Middle frontal gyrus (tissue), 1 donor: ENCODE measurements around the gene ALDH3B2.

Experiments used
- DNase-seq: peaks from one replicate; pipeline ENCODE4 v3.0.0-alpha.2; 2015; ENCODE audit warnings: low spot score; ENCODE audit errors: extremely low spot score

The ALDH3B2 gene

GRCh38 chr11:67615728-67616430 is 58.5 kb downstream of the ALDH3B2 start:
- DNase-seq: no peak

GRCh38 chr11:67614730-67615714 is 59.4 kb downstream of the ALDH3B2 start:
- DNase-seq: no peak

GRCh38 chr11:67613960-67614715 is 60.3 kb downstream of the ALDH3B2 start:
- DNase-seq: no peak

GRCh38 chr11:67613313-67613959 is 61.0 kb downstream of the ALDH3B2 start:
- DNase-seq: no peak

GRCh38 chr11:67612751-67613150 is 61.7 kb downstream of the ALDH3B2 start:
- no peak for DNase-seq
